ENCODE measurements around the gene MRPL55. TPM values are rescaled to one million over a fixed set of nuclear protein-coding genes. Genes with fewer than 3 reads are reported as not detected.

The MRPL55 gene
- total RNA-seq, 5 donors from 2014 or later (not counting 1 experiment from before 2014, with no cell fraction given): 49.7 to 63.5 (median 55.9) TPM

DNA sequence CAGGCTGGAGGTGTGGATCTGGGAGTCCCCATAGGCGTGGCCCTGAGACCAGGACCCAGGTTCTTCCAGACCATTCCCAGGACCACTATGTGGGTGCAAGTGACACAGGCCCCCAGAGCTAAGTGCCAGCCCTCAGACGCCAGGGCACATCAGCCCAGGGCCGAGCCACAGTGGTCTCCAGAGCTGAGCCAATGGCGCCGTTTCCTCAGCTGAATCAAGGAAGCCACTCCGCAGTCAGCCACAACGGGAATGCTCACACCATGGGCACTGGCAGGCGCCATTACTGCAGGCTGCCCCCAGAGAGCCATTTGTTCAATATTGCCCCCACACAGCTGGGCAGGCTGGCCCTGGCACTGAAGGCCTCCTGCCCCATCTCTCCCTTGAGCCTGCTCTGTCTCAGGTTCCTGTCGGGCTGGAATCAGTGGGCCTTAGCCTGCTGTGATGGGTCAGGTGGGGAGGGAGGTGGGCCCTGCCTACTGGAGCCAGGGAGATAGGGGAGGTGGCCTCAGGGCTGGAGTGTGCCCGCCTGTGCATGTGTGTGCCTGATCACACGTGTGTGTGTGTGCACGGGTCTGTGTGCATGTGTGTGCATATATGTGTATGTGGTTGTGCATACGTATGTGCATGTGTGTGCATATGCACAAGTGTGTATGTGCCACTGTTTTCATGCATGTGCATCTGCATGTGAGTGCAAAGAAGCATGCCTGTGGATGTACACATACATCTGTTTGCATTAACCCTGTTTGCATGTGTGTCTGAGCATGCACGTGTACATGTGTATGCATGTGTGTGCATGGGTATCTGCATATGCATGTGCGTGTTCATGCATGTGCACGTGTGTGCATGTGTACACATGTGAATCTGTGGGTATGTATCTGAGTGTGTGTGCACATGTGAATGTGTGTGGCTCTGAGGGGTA lies 46.8 kb upstream of the MRPL55 start:
- Histone ChIP-seq H3K4me1 (ENCODE audit: control insufficient read depth in 1 of 2, extremely low read depth in 1 of 2, insufficient read depth in 2 of 2, low read length in 2 of 2) (peaks cover 13 to 36% of the 10 kb centered on the region in 2 experiments), H3K9me3 (no peaks in the 10 kb centered on the region), H3K27ac (ENCODE audit: low read length) (no peak overlapping the region), H3K4me3 (ENCODE audit: control insufficient read depth in 1 of 2, extremely low read depth in 1 of 2, low read length in 1 of 2) (peak overlapping the region in 1 of 2 donors; percentile 42), H3K36me3 (ENCODE audit: control insufficient read depth in 2 of 2, extremely low read depth in 1 of 2, insufficient read depth in 1 of 2, low read length in 1 of 2) (no peaks in the 10 kb centered on the region), H3K27me3 (replicated peaks in 1 of 2; ENCODE audit: control insufficient read depth in 2 of 2, extremely low read depth in 1 of 2, insufficient read depth in 2 of 2, low read length in 1 of 2) (peaks cover 0 to 14% of the 10 kb centered on the region in 2 experiments)
- Mint-ChIP-seq H3K9me3 (no peaks in the 10 kb centered on the region), H3K27me3 (no peaks in the 10 kb centered on the region), H3K36me3 (no peaks in the 10 kb centered on the region), H3K4me1 (peaks cover 12 to 23% (median 14%) of the 10 kb centered on the region in 3 donors), H3K4me3 (peak overlapping the region in 1 of 3 donors; percentile 64), H3K27ac (peak overlapping the region in 1 of 2 donors; percentile 72)
- POLR2A ChIA-PET: no interaction called here
- WGBS (ENCODE audit: insufficient coverage): 84% methylated on average over 14 of the region's 16 CpGs
- no peak for ATAC-seq (replicated peaks in 1 of 4)
- CTCF ChIA-PET: no interaction called here
- peak in 1 of 35 experiments; percentile 0 for DNase-seq

- Histone ChIP-seq H3K27ac (ENCODE audit: low read length) (no peak overlapping the region), H3K36me3 (ENCODE audit: control insufficient read depth in 2 of 2, extremely low read depth in 1 of 2, insufficient read depth in 1 of 2, low read length in 1 of 2) (peaks cover 0 to 3% of the 10 kb centered on the region in 2 donors), H3K4me1 (ENCODE audit: control insufficient read depth in 1 of 2, extremely low read depth in 1 of 2, insufficient read depth in 2 of 2, low read length in 2 of 2) (peaks cover 13 to 36% of the 10 kb centered on the region in 2 experiments), H3K4me3 (ENCODE audit: control insufficient read depth in 1 of 2, extremely low read depth in 1 of 2, low read length in 1 of 2) (no peak overlapping the region), H3K9me3 (no peaks in the 10 kb centered on the region), H3K27me3 (replicated peaks in 1 of 2; ENCODE audit: control insufficient read depth in 2 of 2, extremely low read depth in 1 of 2, insufficient read depth in 2 of 2, low read length in 1 of 2) (peaks cover 0 to 12% of the 10 kb centered on the region in 2 experiments)
- Mint-ChIP-seq H3K4me3 (peak overlapping the region in 1 of 3 donors; percentile 43), H3K36me3 (no peaks in the 10 kb centered on the region), H3K27ac (peak overlapping the region in 1 of 2 donors; percentile 72), H3K4me1 (peaks cover 12 to 23% (median 14%) of the 10 kb centered on the region in 3 donors), H3K9me3 (no peaks in the 10 kb centered on the region), H3K27me3 (no peaks in the 10 kb centered on the region)
- WGBS (ENCODE audit: insufficient coverage): 64% methylated on average over 17 of the region's 20 CpGs
- ChIA-PET CTCF (no interaction called here), POLR2A (interaction anchor here in 1 of 2 donors (1.5 kb wide), 1 partner anchor 10 kb away, joined by 4 read pairs; no protein-coding TSS in a partner anchor)
- DNase-seq (peak in 1 of 35 experiments; percentile 1), ATAC-seq (replicated peaks in 1 of 4) (peak in 1 of 4 experiments; percentile 54)
Observed at GRCh38 chr1:228154670-228155571, 45.8 kb upstream of the MRPL55 start.

DNA sequence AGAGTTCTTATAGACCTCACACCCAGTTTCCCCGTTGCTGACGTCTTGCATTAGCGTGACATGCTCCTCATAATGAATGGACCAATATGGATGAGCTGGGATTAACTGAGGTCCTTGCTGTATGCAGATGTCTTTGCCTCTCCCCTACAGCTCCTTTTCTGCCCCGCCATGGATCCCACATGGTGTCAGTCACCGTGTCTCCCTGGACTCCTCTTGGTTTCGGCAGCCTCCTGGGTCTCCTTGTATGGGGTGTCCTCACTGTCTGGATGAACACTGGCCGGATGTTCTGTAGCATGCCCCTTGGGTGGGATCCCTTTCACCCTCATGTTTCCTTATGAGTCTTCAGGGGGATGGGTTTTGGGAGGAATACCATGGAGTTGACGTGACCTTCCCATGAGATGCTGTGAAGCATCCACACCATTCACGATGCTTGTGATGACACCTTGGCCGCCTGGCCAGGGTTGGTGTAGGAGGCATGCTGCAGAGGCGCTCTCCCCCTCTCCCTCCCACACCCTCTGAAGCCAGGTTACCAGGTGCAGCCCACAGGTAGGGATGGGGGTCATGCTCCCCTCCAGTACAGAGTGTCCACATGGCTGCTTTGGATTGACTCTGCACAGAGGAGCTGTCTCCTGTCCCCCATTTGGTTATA lies 45.0 kb upstream of the MRPL55 start:
- Histone ChIP-seq H3K4me3 (ENCODE audit: control insufficient read depth in 1 of 2, extremely low read depth in 1 of 2, low read length in 1 of 2) (no peak overlapping the region), H3K27ac (ENCODE audit: low read length) (no peak overlapping the region), H3K4me1 (ENCODE audit: control insufficient read depth in 1 of 2, extremely low read depth in 1 of 2, insufficient read depth in 2 of 2, low read length in 2 of 2) (peaks cover 13 to 36% of the 10 kb centered on the region in 2 experiments), H3K27me3 (replicated peaks in 1 of 2; ENCODE audit: control insufficient read depth in 2 of 2, extremely low read depth in 1 of 2, insufficient read depth in 2 of 2, low read length in 1 of 2) (peaks cover 0 to 12% of the 10 kb centered on the region in 2 experiments), H3K9me3 (no peaks in the 10 kb centered on the region), H3K36me3 (ENCODE audit: control insufficient read depth in 2 of 2, extremely low read depth in 1 of 2, insufficient read depth in 1 of 2, low read length in 1 of 2) (peaks cover 0 to 9% of the 10 kb centered on the region in 2 donors)
- ATAC-seq (replicated peaks in 1 of 4): no peak
- CTCF ChIA-PET: no interaction called here
- WGBS (ENCODE audit: insufficient coverage): no CpG with 5 or more reads among the region's 11 CpGs
- peak overlapping the region in 1 of 2 donors; percentile 72 for H3K27ac Mint-ChIP-seq
- peaks cover 12 to 23% (median 14%) of the 10 kb centered on the region in 3 donors for H3K4me1 Mint-ChIP-seq
- H3K36me3 Mint-ChIP-seq: no peaks in the 10 kb centered on the region
- no peak overlapping the region for H3K4me3 Mint-ChIP-seq
- DNase-seq: no peak
- no peaks in the 10 kb centered on the region for H3K9me3 Mint-ChIP-seq
- no peaks in the 10 kb centered on the region for H3K27me3 Mint-ChIP-seq
- POLR2A ChIA-PET: interaction anchor here in 1 of 2 donors (1.5 kb wide), 1 partner anchor 11 kb away, joined by 4 read pairs; no protein-coding TSS in a partner anchor

DNA sequence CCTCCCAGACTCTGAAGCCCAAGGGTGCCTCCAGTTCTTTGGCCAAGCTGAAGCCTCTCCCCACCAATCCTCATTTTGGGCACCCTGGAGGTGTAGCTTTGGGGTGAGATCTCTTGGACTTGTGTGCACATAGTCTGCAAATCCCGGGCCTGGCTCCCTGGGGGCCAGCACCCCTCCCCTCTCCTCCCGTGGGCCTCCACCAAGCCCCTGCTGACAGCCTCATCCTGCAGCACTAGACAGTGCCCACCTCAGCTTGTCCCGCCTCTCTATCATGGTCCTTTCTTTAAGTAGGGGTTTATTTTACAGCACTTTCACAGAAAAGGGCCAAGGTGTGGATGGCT lies 43.8 kb upstream of the MRPL55 start:
- peak overlapping the region in 1 of 2 donors; percentile 64 for H3K27ac Mint-ChIP-seq

DNA sequence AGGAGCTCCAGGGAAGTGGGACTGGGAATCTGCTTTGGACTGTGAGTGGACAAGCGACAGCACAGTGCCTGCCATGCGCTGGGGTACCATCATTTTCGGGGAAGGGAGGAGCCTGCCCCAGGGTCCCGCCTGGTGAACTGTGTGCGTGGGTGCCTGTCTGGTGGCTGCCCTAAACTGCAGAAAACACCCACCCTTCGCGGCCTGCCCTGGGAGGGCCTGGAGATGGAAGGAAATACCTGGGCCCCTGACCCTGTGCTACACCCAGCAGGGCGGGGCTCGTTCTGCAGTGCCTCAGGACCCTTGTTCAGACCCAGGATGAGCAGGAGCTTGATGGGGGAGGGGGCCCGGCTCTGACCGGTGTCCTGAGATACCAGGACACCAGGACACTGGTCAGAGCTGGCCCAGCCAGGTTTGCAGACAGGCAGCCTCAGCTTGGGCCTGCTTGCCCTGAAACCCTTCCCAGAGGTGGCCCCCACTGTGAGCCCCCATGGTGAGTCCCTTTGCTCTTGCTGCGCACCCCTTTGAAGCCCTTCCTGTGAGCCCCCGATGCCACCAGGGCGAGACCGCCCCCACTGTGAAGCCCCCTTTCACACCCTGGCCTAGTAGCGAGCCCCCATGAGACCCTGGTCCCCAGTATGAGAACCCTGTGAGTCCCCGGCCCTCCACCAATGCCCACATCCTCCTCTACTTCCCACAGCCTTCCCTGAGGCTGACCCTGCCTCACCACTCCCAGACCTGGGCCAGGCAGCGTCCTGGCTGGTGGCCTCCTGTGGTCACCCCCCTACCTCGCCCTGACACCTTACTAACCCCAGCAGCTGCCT lies 43.2 kb upstream of the MRPL55 start:
- H3K9me3 Mint-ChIP-seq: no peaks in the 10 kb centered on the region
- no peak overlapping the region for H3K4me3 Mint-ChIP-seq
- ChIA-PET CTCF (no interaction called here), POLR2A (interaction anchor here in 1 of 2 donors (0.7 kb wide), 1 partner anchor 13 kb away, joined by 3 read pairs; the partner anchor contains the start of gene IBA57)
- WGBS (ENCODE audit: insufficient coverage): 91% methylated on average over 9 of the region's 19 CpGs
- Histone ChIP-seq H3K4me1 (ENCODE audit: control insufficient read depth in 1 of 2, extremely low read depth in 1 of 2, insufficient read depth in 2 of 2, low read length in 2 of 2) (peaks cover 12 to 44% of the 10 kb centered on the region in 2 experiments), H3K27me3 (replicated peaks in 1 of 2; ENCODE audit: control insufficient read depth in 2 of 2, extremely low read depth in 1 of 2, insufficient read depth in 2 of 2, low read length in 1 of 2) (peaks cover 0 to 13% of the 10 kb centered on the region in 2 experiments), H3K36me3 (ENCODE audit: control insufficient read depth in 2 of 2, extremely low read depth in 1 of 2, insufficient read depth in 1 of 2, low read length in 1 of 2) (peaks cover 0 to 27% of the 10 kb centered on the region in 2 donors), H3K27ac (ENCODE audit: low read length) (no peak overlapping the region), H3K9me3 (no peaks in the 10 kb centered on the region), H3K4me3 (ENCODE audit: control insufficient read depth in 1 of 2, extremely low read depth in 1 of 2, low read length in 1 of 2) (no peak overlapping the region)
- peak overlapping the region in 1 of 2 donors; percentile 64 for H3K27ac Mint-ChIP-seq
- ATAC-seq (replicated peaks in 1 of 4) (no peak), DNase-seq (peak in 1 of 35 experiments; percentile 2)
- no peaks in the 10 kb centered on the region for H3K27me3 Mint-ChIP-seq
- no peaks in the 10 kb centered on the region for H3K36me3 Mint-ChIP-seq
- peaks cover 12 to 22% (median 13%) of the 10 kb centered on the region in 3 donors for H3K4me1 Mint-ChIP-seq

More for the DNA sequence above, 43.8 kb upstream of the MRPL55 start:
- ChIA-PET POLR2A (no interaction called here), CTCF (interaction anchor here (0.6 kb wide), 2 partner anchors 356 to 1891 kb away, joined by 3 to 5 read pairs; no protein-coding TSS in a partner anchor)
- Mint-ChIP-seq H3K27me3 (no peaks in the 10 kb centered on the region), H3K4me3 (no peak overlapping the region), H3K36me3 (no peaks in the 10 kb centered on the region), H3K4me1 (peaks cover 12 to 23% (median 14%) of the 10 kb centered on the region in 3 donors), H3K9me3 (no peaks in the 10 kb centered on the region)
- WGBS (ENCODE audit: insufficient coverage): 100% methylated on average over 1 of the region's 3 CpGs
- DNase-seq: peak in 1 of 35 experiments; percentile 1
- Histone ChIP-seq H3K27ac (ENCODE audit: low read length) (no peak overlapping the region), H3K36me3 (ENCODE audit: control insufficient read depth in 2 of 2, extremely low read depth in 1 of 2, insufficient read depth in 1 of 2, low read length in 1 of 2) (peaks cover 0 to 22% of the 10 kb centered on the region in 2 donors), H3K9me3 (no peaks in the 10 kb centered on the region), H3K4me3 (ENCODE audit: control insufficient read depth in 1 of 2, extremely low read depth in 1 of 2, low read length in 1 of 2) (no peak overlapping the region), H3K4me1 (ENCODE audit: control insufficient read depth in 1 of 2, extremely low read depth in 1 of 2, insufficient read depth in 2 of 2, low read length in 2 of 2) (peaks cover 13 to 45% of the 10 kb centered on the region in 2 experiments), H3K27me3 (replicated peaks in 1 of 2; ENCODE audit: control insufficient read depth in 2 of 2, extremely low read depth in 1 of 2, insufficient read depth in 2 of 2, low read length in 1 of 2) (peaks cover 0 to 12% of the 10 kb centered on the region in 2 experiments)
- no peak for ATAC-seq (replicated peaks in 1 of 4)

Measured in T-cell (primary cell).